Activated naive CD8-positive, alpha-beta T cell treated with anti-CD3 and anti-CD28 coated beads, Interleukin-2, amount 10 ng/mL, durations not matched to agents 7 days and 5 days (primary cell): ENCODE measurements around the gene NELFA. TPM values are rescaled to one million over a fixed set of nuclear protein-coding genes. Genes with fewer than 3 reads are reported as not detected.

ENCODE experiments used
- ATAC-seq: fragments of 150-1000 bp; cut with Tn5 transposase; one replicate; pipeline ENCODE4 v1.10.0; 2021; ENCODE audit warnings: low read depth, moderate library complexity
- POLR2A ChIA-PET: fragments of 350-600 bp; sonication (Branson Sonifier 250); formaldehyde crosslinking; loops from one replicate; lab custom pipeline; 2021; ENCODE audit warnings: antibody characterized with exemption; lab: Charles Lee
- DNase-seq: peaks from one replicate; pipeline ENCODE4 v3.0.0; 2021
- H3K27ac Mint-ChIP-seq: one replicate; pipeline ENCODE4 v1.8.0; 2022; ENCODE audit warnings: mild to moderate bottlenecking, mixed read lengths
- H3K27me3 Mint-ChIP-seq: one replicate; pipeline ENCODE4 v1.8.0; 2022; ENCODE audit warnings: mild to moderate bottlenecking, moderate library complexity, mixed read lengths
- H3K36me3 Mint-ChIP-seq: one replicate; pipeline ENCODE4 v1.8.0; 2021; ENCODE audit warnings: mild to moderate bottlenecking, mixed read lengths
- H3K4me1 Mint-ChIP-seq: one replicate; pipeline ENCODE4 v1.8.0; 2021; ENCODE audit warnings: mixed read lengths
- H3K4me3 Mint-ChIP-seq: one replicate; pipeline ENCODE4 v1.8.0; 2022; ENCODE audit warnings: mild to moderate bottlenecking, moderate library complexity, mixed read lengths
- H3K9me3 Mint-ChIP-seq: one replicate; pipeline ENCODE4 v1.8.0; 2021; ENCODE audit warnings: mixed read lengths
- total RNA-seq, 2 experiments: library from RNA; stranded (reverse); gene quantifications; one replicate each; pipeline ENCODE4 v1.2.3, GENCODE V29; 2021

NELFA gene
- total RNA-seq, 2 experiments from 2014 or later, result 41.9 to 43.9 TPM

- ATAC-seq, result no peak
- Mint-ChIP-seq H3K27ac (no peak overlapping the region), H3K9me3 (no peaks in the 10 kb centered on the region), H3K4me1 (peaks cover 2% of the 10 kb centered on the region), H3K36me3 (peaks cover 22% of the 10 kb centered on the region), H3K27me3 (no peaks in the 10 kb centered on the region), H3K4me3 (no peak overlapping the region)
- POLR2A ChIA-PET, result interaction anchor here (0.5 kb wide), 2 partner anchors 65 to 73 kb away, joined by 3 to 4 read pairs; no protein-coding TSS in a partner anchor
- DNase-seq, result no peak
Observed at GRCh38 chr4:1979477-1980196, 29.1 kb downstream of the NELFA start.

DNA sequence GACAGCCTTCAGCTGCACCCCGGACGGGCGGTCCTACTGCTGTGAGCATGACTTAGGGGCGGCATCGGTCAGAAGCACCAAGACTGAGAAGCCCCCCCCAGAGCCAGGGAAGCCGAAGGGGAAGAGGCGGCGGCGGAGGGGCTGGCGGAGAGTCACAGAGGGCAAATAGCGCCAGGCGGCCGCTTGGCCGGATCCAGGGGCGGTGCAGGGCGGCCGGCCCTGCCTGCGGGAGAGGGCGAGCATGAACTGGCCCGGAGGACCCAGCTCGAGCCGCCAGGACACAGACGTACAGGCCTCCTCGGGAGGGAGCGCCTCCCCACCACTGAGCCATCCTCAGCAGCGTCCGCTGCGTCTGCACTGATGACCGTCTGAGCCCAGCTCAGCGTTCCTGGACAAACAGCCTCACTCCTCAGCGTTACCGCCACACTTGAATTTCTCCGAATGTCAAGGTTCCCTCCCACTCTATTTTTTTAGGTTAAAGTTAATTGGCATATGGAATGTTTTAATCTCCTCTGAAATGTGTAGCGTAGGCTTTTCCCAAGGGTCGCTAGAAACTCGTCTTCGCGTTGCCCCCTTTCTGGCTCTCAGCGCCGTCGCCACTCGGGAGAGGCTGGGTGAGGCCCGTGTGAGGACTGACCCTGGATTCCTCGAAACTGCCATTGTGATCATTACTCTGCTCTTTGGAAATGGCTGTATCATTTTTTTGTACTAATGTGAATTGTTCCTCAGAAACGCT, 29.9 kb downstream of the NELFA start:
- H3K36me3 Mint-ChIP-seq, result peaks cover 22% of the 10 kb centered on the region
- POLR2A ChIA-PET, result no interaction called here

GRCh38 chr4:1978226-1978625, 30.5 kb downstream of the NELFA start:
- DNase-seq (no peak), ATAC-seq (no peak)
- H3K4me3 Mint-ChIP-seq, result no peak overlapping the region
- H3K4me1 Mint-ChIP-seq, result peaks cover 2% of the 10 kb centered on the region
- no peak overlapping the region for H3K27ac Mint-ChIP-seq
- peaks cover 24% of the 10 kb centered on the region for H3K36me3 Mint-ChIP-seq
- no peaks in the 10 kb centered on the region for H3K9me3 Mint-ChIP-seq
- POLR2A ChIA-PET, result no interaction called here
- H3K27me3 Mint-ChIP-seq, result no peaks in the 10 kb centered on the region

More for the DNA sequence above, 29.9 kb downstream of the NELFA start:
- Mint-ChIP-seq H3K4me3 (no peak overlapping the region), H3K27ac (no peak overlapping the region), H3K4me1 (peaks cover 2% of the 10 kb centered on the region), H3K27me3 (no peaks in the 10 kb centered on the region), H3K9me3 (no peaks in the 10 kb centered on the region)
- no peak for DNase-seq
- ATAC-seq, result no peak

GRCh38 chr4:1976416-1977352, 32.1 kb downstream of the NELFA start:
- Mint-ChIP-seq H3K4me1 (peaks cover 2% of the 10 kb centered on the region), H3K36me3 (peaks cover 25% of the 10 kb centered on the region), H3K4me3 (no peak overlapping the region), H3K27me3 (no peaks in the 10 kb centered on the region), H3K9me3 (no peaks in the 10 kb centered on the region), H3K27ac (no peak overlapping the region)
- POLR2A ChIA-PET, result no interaction called here
- ATAC-seq (no peak), DNase-seq (peak; percentile 22)

- Mint-ChIP-seq H3K36me3 (peaks cover 20% of the 10 kb centered on the region), H3K9me3 (no peaks in the 10 kb centered on the region), H3K4me1 (peaks cover 2% of the 10 kb centered on the region), H3K27ac (no peak overlapping the region), H3K27me3 (no peaks in the 10 kb centered on the region), H3K4me3 (no peak overlapping the region)
- peak; percentile 10 for DNase-seq
- POLR2A ChIA-PET, result no interaction called here
- ATAC-seq, result no peak
Observed at GRCh38 chr4:1975880-1976279, 32.9 kb downstream of the NELFA start.

- no peaks in the 10 kb centered on the region for H3K27me3 Mint-ChIP-seq
- H3K9me3 Mint-ChIP-seq, result no peaks in the 10 kb centered on the region
- DNase-seq (peak; percentile 25), ATAC-seq (no peak)
- no peak overlapping the region for H3K4me3 Mint-ChIP-seq
- peaks cover 20% of the 10 kb centered on the region for H3K36me3 Mint-ChIP-seq
- no peak overlapping the region for H3K27ac Mint-ChIP-seq
- no peaks in the 10 kb centered on the region for H3K4me1 Mint-ChIP-seq
- POLR2A ChIA-PET, result no interaction called here
Observed at GRCh38 chr4:1975391-1975801, 33.4 kb downstream of the NELFA start.

- POLR2A ChIA-PET, result no interaction called here
- ATAC-seq, result no peak
- no peaks in the 10 kb centered on the region for H3K27me3 Mint-ChIP-seq
- H3K4me3 Mint-ChIP-seq, result no peak overlapping the region
- H3K4me1 Mint-ChIP-seq, result no peaks in the 10 kb centered on the region
- no peaks in the 10 kb centered on the region for H3K9me3 Mint-ChIP-seq
- H3K36me3 Mint-ChIP-seq, result peaks cover 23% of the 10 kb centered on the region
- DNase-seq, result peak; percentile 2
- no peak overlapping the region for H3K27ac Mint-ChIP-seq
Observed at GRCh38 chr4:1974840-1975239, 33.9 kb downstream of the NELFA start.

DNA sequence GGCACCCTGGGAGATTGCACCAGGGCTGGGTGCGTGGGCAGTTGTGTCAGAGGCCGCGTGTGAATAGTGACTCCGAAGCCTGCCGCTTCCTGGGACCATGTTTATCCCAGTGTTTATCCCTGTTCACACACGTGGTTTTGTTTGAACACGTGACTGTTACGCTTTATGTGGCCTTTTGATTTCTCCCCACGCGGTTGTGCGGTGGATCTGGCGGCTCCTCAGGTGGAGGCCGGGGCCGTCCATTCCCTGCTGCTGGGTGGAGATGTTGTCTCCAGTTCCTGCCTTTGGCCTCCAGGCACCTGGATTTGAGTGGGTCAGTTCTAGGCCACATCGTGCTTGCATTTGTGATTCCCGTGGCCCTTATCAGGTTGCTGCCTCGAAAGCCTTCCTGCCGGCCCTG, 35.1 kb downstream of the NELFA start:
- Mint-ChIP-seq H3K9me3 (no peaks in the 10 kb centered on the region), H3K27ac (no peak overlapping the region), H3K4me1 (no peaks in the 10 kb centered on the region), H3K36me3 (peaks cover 25% of the 10 kb centered on the region), H3K27me3 (no peaks in the 10 kb centered on the region), H3K4me3 (no peak overlapping the region)
- POLR2A ChIA-PET, result no interaction called here
- peak; percentile 10 for DNase-seq
- no peak for ATAC-seq

- H3K27ac Mint-ChIP-seq, result no peak overlapping the region
- POLR2A ChIA-PET, result no interaction called here
- no peak overlapping the region for H3K4me3 Mint-ChIP-seq
- no peak for DNase-seq
- ATAC-seq, result no peak
- peaks cover 26% of the 10 kb centered on the region for H3K36me3 Mint-ChIP-seq
- H3K4me1 Mint-ChIP-seq, result no peaks in the 10 kb centered on the region
- H3K9me3 Mint-ChIP-seq, result no peaks in the 10 kb centered on the region
- H3K27me3 Mint-ChIP-seq, result no peaks in the 10 kb centered on the region
Observed at GRCh38 chr4:1973218-1973617, 35.6 kb downstream of the NELFA start.

DNA sequence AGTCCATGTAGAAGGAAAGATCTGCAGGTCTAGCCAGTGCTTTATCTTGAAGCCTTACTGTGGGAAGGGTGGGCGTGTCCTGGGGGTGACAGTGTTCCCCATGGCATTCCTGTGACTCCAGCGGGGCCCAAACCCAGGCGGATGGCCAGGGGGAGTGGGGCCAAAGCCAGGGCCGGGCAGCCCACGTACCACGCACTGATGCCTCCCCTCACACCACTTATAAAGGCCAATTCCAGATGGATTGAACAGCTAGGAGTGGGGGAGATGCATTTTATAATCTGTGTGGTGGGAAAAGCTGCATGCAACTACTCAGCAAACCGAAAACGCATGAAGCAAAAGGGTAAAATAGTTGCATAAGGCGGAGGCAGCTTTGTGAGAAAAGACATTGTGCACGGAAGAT, 36.4 kb downstream of the NELFA start:
- H3K27me3 Mint-ChIP-seq, result no peaks in the 10 kb centered on the region
- H3K9me3 Mint-ChIP-seq, result no peaks in the 10 kb centered on the region
- POLR2A ChIA-PET, result no interaction called here
- no peak for ATAC-seq
- H3K36me3 Mint-ChIP-seq, result peaks cover 32% of the 10 kb centered on the region
- H3K4me3 Mint-ChIP-seq, result no peak overlapping the region
- no peak overlapping the region for H3K27ac Mint-ChIP-seq
- DNase-seq, result no peak
- H3K4me1 Mint-ChIP-seq, result no peaks in the 10 kb centered on the region

GRCh38 chr4:1971456-1972200, 37.1 kb downstream of the NELFA start:
- H3K36me3 Mint-ChIP-seq, result peaks cover 32% of the 10 kb centered on the region
- H3K27ac Mint-ChIP-seq, result peak overlapping the region; percentile 56
- H3K4me3 Mint-ChIP-seq, result no peak overlapping the region
- H3K27me3 Mint-ChIP-seq, result no peaks in the 10 kb centered on the region
- ATAC-seq (no peak), DNase-seq (no peak)
- no peaks in the 10 kb centered on the region for H3K4me1 Mint-ChIP-seq
- POLR2A ChIA-PET, result interaction anchor here (1.4 kb wide), 1 partner anchor 14 kb away, joined by 4 read pairs; no protein-coding TSS in a partner anchor
- no peaks in the 10 kb centered on the region for H3K9me3 Mint-ChIP-seq

DNA sequence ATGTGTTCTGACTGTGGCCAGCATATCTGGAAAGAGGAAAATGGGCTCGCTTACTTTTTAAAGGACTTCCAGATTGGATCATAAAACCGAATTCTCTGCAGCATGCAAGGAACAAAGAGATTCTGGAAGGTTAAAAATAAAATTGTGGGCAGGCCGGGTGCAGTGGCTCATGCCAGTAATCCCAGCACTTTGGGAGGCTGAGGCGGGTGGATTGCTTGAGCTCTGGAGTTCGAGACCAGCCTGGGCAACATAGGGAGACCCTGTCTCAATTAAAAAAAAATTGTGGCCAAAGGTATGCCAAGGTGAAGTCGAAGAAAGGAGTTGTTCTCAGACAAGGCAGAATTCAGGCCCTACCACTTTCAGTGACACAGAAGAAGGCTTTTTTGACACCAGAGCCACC, 37.8 kb downstream of the NELFA start:
- Mint-ChIP-seq H3K27me3 (no peaks in the 10 kb centered on the region), H3K4me1 (no peaks in the 10 kb centered on the region), H3K27ac (no peak overlapping the region), H3K9me3 (no peaks in the 10 kb centered on the region), H3K4me3 (no peak overlapping the region), H3K36me3 (peaks cover 32% of the 10 kb centered on the region)
- DNase-seq (no peak), ATAC-seq (no peak)
- POLR2A ChIA-PET, result interaction anchor here (1.4 kb wide), 2 partner anchors 14 to 114 kb away, joined by 3 to 4 read pairs; no protein-coding TSS in a partner anchor
